ENCODE measurements around the gene TDP2.
"Not testable (repeated sequence)": the region's sequence is repeated elsewhere in the genome, so short reads cannot be mapped to it uniquely, and the experiment has no call there.

TDP2 gene

DNA sequence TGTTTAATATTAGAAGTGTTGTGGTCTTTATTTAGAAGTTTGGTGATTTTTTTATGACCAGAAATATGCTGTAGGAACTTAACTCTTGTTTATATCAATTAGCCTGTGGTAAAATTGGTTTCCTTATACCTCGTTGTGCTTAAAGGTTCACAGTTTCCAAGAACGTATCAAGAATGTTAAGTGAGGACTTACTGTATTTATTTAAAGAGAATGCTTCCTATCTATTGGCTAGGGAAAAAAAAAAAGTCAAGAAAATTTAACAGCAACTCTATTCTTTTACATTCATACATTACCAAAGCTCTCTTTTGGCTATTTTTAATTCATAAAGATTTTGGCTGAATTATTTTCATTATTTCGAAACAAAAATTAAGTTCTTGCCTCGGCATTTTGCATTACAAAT, 22.3 kb downstream of the TDP2 start:
- DNase-seq (ENCODE audit: low spot score): no peak

DNA sequence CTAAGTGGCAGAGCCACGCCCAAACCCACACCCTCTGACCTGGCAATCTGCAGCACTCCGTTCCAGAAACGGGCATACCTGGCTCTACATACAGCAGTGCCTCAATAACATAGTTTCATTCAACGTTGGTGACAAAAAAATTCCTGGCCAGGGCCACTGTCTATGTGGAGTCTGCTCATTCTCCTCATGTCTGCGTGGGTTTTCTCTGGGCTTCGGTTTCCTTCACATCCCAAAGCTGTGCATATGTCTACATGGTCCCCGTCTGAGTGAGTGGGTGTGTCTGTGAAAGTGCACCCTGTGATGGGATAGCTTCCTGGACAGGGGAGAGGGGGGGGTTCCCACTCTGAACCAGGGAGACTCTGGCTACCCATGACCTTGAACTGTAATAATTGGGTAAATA, 22.8 kb downstream of the TDP2 start:
- no peak for DNase-seq (ENCODE audit: low spot score)

DNA sequence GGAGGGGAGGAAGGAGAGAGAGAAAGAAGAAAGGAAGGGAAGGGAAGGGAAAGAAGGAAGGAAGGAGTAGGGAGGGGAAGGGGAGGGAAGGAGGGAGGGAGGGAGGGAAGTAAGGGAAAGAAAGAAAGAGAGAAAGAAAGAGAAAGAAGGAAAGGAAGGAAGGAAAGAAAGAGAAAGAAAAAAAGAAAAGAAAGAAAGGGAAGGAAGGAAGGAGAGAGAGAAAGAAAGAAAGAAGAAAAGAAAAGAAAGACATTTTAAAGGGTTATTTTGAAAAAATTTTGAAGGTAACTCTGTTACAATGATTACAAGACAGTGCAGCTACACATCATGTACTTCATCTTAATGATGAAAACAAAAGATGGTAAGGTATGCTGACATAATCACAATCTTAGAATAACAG, 24.6 kb downstream of the TDP2 start:
- no peak for DNase-seq (ENCODE audit: low spot score)

DNA sequence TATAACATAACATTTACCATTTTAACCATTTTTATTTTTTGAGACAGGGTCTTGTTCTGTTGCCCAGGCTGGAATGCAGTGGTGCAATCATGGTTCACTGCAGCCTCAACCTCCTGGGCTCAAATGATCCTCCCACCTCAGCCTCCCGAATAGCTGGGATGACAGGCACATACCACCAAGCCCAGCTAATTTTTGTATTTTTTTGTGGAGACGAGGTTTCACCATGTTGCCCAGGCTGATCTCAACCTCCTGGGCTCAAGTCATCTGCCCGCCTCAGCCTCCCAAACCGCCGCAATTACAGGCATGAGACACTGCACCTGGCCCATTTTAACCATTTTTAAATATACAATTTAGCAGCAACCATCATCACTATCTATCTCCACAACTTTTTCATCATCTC, 26.1 kb downstream of the TDP2 start:
- not testable (repeated sequence) for DNase-seq (ENCODE audit: low spot score)

DNA sequence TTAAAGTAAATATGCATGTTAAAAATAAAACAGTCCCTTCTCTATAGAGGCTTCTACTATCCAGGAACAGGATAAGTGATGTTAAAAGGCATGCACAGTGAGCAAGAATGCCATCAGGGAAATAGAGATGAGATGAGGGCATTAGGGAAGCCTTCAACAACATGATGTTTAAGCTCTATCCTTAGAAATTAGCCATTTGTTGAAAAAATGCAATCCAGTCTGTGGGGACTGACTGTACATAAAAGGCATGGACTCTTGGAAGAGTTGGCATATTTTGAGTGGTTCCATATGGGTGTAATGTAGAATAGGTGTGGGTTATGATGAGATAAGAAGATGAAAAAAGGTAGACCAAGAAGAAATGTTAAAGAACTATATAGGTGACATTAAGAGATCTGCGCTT, 26.5 kb downstream of the TDP2 start:
- DNase-seq (ENCODE audit: low spot score): no peak

DNA sequence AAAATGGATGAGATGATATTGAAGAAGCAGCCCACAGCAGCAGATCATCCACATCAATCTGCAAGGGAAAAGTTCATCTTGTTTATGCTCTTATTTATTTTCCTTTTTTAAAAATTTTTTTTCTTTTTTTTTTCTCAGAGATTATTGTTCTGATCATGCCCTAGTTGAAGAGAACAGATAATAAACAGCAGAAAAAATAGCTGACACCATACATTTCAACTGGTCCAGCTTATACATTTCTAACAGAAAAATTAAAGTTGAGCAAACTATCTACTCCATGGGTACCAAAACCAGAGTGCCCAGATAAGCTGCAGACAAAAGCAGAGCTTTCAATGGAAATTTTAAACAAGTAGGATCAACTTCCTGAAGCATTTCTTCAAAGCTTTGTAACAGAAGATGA, 30.0 kb downstream of the TDP2 start:
- DNase-seq (ENCODE audit: low spot score): no peak

DNA sequence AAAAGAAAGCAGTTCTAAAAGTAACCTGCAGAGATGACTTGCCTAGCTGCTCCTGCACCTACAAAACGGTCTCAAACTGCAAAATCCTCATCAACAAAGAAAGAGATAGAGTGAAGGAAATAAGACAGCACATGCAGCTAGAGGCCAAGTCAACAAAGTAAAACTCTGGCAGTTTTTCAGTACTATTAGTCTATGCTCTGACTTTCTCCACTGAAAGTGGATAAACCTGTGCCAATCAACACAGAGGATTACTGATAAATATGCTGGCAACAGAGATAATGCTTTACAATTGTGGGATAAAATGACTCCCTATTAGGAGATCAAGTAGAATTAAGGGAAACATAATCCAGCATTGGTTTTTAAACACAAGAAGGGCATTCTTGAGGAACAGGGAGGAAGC, 34.1 kb downstream of the TDP2 start:
- no peak for DNase-seq (ENCODE audit: low spot score)

DNA sequence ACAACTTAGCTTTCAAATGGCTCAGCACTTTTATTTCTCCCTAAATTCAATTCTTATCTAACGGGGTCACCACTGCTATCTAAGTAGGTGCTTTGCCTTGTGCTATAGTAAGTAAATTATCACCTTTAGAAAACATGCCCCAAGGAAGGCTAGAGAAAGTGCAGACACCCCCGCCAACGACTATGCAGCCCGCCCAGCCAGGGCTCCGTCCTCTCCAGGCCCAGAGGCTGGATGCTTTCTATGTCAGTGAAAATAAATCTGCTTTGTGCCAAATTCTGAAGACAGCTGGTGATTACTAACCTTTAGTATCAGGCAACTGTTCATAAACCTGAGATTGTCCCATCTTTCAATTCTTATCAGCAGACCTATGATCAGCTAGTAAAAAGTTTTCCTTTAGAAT, 35.0 kb downstream of the TDP2 start:
- no peak for DNase-seq (ENCODE audit: low spot score)

DNA sequence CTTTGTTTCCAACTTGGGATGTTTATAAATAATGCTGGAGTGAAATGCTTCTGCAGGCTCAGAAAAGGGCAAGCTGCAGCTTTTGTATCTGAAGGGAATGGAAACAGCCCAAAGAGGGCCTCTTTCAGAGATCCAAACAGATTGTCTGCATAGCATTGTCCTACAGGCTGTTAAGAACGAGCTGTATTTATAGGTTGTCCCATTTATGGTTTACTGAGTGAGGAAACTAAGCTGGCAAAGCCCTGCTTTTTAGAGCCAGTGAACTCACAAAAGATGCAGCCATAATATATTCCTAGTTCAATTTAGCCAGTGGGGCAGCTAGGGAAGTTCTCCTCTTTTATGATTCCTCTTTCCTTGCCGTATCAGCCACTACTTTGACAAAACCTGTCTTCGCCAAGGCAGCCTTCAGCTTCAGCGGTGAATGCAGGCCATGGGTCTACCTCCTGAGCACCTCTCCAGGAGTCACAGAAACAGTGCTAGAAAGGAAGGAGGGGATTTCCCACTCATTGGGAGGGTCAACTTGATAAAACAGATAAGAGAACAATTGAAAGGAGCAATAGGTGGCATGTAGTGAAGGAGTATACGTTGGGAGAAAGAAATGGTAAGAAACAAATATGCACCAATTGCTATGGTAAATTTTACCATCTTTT, 35.7 kb downstream of the TDP2 start:
- DNase-seq (ENCODE audit: low spot score): no peak

DNA sequence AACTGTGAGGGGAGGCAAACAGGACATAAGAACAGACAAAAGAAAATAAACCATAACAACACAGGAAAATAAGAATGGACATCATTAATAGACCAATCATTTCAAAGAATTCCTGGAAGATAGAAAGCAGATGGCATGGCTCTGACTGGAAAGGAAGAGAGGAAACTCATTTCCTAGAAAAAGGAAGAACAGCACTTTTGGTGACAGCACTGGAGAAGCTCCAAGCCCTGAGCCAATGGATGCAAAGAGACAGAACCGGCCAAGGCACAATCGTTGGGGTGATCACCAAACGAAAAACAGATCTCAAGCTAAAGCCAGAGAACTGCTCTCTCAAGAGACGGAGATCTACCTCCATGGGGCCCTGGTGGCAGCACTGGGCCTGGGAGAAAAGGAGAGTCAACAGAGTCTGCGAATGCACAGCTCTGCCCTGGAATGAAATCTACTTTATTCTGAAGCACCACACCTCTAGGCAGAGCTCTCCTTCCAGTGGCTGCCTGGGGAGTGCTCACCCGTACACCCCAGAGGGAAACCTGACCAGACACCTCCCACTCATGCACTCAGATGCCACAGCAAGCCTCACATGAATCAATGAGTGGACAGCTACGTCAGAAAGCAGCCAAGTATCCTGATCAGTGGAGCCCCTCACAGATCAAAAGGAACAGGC, 44.9 kb downstream of the TDP2 start:
- DNase-seq (ENCODE audit: low spot score): no peak

DNA sequence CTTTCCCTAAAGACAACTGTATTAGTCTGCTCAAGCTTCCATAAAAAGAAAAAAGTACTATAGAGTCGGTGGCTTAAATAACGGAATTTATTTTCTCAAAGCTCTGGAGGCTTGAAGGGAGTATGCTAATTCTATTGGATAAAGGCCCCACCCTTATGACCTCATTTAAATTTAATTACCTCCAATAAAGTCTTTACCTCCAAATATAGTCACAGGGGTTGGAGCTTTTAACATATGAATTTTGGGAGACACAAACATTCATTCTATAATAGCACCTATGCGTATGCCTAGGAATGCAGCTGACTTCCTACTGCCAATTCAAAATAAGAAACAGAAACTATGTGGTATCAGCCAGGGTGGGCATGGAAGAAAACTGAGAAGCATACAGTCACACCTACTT, 46.1 kb downstream of the TDP2 start:
- no peak for DNase-seq (ENCODE audit: low spot score)

DNA sequence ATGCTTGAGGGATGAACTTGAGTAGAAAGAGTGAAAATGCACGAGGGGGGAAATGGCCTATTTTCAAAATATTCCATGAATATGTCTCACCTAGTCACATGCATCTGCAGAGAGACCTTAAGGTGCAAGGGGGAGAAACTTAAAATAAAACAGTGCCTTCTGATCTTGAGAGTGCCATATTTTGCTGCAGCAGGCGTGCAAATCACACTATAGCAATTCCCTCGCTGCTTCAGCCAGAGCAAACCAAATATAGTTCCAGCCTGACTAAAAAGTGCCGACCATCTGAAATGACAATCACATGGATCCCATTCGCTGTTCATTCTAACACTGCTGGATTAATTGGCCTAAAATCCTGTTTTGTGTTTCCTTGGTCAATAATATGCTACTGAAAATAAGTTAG, 47.0 kb downstream of the TDP2 start:
- no peak for DNase-seq (ENCODE audit: low spot score)

DNA sequence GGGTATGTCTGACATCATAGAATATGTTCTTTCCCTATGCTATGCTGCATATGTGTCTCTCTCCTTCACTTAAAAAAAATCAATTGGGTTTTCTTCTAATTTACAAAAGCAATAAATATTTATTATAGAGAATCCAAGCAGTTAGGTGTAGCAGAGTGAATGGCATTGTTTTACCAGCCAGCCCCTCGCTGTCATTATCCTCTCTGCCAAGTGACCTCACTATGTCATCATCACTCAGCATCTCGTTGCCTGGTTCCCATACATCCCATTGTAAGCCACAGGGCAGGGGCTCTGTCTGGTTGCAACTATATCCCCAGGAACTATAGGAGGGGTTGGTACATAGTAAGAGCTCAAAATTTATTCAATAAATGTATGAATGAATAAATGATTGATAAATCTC, 52.1 kb downstream of the TDP2 start:
- DNase-seq (ENCODE audit: low spot score): no peak

DNA sequence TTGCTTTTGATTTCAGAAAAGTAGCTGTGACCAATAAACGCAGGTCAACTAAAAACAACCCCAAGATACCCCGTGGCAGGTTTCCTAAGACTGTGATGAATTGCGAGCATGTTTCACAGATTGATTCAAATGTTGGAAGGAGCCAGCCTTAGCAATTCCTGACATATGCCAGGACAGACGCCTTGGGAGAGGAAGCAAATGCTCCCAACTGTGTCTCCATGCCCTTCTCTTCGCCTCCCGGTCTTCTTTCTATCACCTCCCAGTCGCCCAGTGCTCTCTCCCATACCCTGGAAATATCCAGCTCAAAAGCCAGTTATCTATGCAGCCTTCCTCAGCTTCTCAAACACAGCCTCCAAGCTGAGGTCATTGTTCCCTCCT, 52.7 kb downstream of the TDP2 start:
- no peak for DNase-seq (ENCODE audit: low spot score)

DNA sequence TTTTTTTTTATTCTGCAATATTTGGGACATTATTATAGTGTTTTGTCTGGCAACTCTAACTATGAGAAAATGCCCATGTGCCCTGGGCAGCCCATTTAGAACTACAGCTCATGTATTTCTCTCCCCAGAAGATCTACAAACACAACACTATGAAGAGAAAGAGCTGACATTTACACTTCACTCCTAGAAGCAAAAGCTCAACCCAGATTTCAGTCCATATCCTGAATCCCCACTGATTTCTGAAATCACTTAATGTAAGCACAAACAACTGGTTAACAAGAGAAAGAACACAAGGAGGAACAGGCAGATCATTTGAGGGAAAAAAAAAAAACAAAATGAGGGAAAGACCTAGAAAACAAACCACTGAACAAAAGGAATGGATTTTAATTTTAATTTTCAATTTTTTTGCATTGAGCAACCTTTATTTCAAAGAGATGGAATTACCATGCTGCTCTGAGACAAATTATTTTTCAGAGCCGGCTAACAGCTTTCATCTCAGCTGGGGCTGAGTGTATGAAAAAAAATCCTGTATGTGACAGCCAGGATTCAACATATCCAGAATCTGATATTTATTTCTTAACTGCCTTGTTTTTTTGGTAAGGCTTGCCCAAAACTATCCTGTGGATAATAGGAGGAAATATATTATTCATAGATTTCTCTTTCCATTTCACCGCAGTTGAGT, 53.2 kb downstream of the TDP2 start:
- DNase-seq (ENCODE audit: low spot score): no peak

DNA sequence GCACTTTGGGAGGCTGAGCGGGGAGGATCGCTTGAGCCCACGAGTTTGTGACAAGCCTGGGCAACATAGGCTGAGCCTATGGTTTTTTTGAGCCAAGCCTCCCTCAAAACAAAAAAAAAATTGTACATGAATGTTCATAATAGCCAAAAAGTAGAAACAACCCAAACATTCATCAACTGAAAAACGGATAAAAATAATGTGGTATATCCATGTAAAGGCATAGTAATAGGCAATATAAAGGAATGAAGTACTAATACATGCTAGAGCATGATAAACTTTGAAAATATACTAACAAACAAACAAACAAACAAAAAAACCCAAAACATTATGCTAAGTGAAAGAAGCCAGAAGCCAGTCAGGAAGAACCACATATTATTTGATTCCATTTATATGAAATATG, 56.0 kb downstream of the TDP2 start:
- DNase-seq (ENCODE audit: low spot score): no peak

DNA sequence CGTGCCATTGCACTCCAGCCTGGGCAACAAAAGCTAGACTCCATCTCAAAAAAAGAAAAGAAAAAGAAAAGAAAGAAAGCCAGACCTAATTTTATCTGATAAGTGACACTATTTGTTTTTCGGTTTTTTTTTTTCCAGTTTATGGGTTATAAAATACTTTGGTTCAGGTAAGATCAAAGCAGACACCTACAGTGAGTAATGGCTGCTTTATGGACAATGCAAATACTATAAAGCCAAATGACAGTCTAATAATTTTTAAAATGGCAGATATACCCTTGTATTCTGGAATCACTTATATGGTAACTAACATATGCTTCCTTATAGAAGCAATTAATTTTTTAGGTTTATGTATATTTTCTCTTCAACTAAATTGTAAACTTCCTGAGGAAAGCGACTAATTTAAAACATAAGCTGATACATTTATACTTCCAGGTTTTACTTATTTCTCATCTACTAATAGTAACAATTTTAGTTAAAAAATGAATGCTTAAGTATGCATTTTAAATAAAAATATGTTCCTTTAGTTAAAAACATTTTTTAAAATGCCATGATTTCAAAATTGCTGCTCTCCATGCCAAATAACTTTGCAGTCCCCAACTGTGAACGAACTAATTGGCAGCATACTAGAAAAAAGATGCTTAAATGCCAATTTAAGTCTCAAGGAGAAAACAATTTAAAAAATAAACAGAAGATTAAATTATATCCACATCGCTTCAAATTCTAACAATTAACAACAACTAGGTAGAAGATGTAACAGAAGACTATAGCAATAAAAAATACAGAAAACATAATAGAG, 59.2 kb downstream of the TDP2 start:
- DNase-seq (ENCODE audit: low spot score): no peak

DNA sequence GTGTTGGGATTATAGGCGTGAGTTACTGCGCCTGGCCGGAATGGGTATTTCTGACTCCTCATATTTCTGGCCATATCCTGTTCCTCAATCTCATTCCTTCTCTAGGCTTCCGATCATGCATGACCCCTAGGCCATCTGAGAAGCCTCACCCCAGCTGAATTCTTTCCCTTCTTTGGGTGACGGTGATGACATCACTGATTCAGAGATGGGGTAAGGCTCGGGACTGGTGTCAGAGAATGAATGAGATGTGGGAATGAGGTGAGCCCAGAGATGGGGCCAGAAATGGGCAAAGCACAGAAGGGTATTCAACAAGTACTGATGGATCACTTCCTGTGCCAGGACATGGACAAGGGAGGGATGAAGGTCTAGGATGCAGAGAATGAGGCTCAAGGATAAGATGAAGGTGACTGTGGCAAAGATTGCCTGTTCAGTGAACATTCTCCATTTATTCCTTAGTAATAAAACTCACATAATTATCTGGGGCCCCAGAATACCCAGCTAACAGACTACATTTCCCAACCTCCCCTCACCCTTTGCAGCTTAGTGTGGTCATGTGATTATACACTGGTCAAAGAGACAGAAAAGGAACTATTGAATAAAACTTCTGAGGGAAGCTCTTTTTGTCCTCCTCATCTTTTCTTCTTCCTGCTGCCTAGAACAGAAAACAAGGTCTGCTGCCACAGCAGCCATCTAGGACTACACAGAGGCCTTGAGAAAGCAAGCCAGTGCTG, 60.3 kb downstream of the TDP2 start:
- no peak for DNase-seq (ENCODE audit: low spot score)

DNA sequence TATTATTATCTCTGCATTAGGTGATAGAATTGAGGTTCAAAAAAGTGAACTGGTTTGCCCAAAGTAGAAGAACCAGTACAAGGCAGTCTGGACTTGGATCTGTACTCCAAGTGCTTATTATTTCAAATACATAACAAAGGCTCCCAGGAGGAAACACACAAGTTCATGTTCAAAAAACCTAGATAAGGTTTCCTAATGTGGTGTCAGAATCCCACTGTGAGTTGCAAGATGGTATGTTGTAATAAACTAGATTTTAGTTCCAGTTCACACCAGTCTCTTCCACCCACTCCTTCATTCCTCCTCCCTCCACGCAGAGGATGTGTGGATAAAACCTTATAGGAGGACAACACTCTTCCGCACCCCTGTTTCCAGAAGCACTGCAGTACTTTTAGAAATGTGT, 63.5 kb downstream of the TDP2 start:
- DNase-seq (ENCODE audit: low spot score): no peak

DNA sequence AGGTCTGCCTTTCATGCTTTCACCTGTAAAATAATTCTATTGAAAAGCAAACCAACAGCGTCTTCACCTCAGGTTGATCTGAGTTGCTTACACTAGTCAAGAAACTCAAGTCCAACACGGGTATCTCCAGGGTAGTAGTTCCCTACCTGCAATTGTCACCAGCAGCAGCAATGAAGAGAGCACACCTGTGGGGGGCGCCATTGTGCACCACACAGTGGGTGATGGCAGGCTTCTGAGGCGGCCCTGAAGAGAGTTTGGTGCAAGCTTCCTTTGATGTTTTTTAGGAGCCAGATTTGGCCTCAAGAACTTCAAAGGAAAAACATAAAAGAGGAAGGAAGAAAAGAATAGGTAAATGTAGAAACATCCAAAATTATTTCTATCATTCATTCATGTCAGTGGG, 65.8 kb downstream of the TDP2 start:
- DNase-seq (ENCODE audit: low spot score): no peak
